Upper lobe of left lung (tissue), 6 donors: ENCODE data around the gene ITPR1. TPM values are rescaled to one million over a fixed set of nuclear protein-coding genes. Genes with fewer than 3 reads are reported as not detected.

ENCODE experiments used
- ATAC-seq, 2 donors: fragments of 200-7000 bp; cut with Tn5 transposase; one replicate each; pipeline ENCODE4 v1.9.1; 2022; ENCODE audit warnings: mild to moderate bottlenecking in 2 of 2, moderate library complexity in 2 of 2; ENCODE audit not compliant: low FRiP score in 2 of 2
- DNase-seq, 2 donors: peaks; one replicate each; pipeline ENCODE4 v3.0.0-alpha.2; 2019 to 2020
- H3K27ac ChIP-seq, 4 donors: fragments of 200-600 bp; sonication (generic); one replicate each; pipeline ENCODE4 v1.5.1; 2016 to 2019
- H3K27me3 ChIP-seq, 4 donors: fragments of 200-600 bp; sonication (generic); one replicate each; pipeline ENCODE4 v1.5.1; 2017 to 2019
- H3K36me3 ChIP-seq, 4 donors: fragments of 200-600 bp; sonication (generic); one replicate each; pipeline ENCODE4 v1.5.1; 2016 to 2019
- H3K4me1 ChIP-seq, 4 donors: fragments of 200-600 bp; sonication (generic); one replicate each; pipeline ENCODE4 v1.5.1; 2018 to 2019
- H3K4me3 ChIP-seq, 4 donors: fragments of 200-600 bp; sonication (generic); one replicate each; pipeline ENCODE4 v1.5.1; 2017 to 2019; ENCODE audit warnings: mild to moderate bottlenecking in 2 of 4, moderate library complexity in 1 of 4
- H3K9me3 ChIP-seq, 4 donors: fragments of 200-600 bp; sonication (generic); one replicate each; pipeline ENCODE4 v1.5.1; 2018 to 2019
- CTCF ChIP-seq, 6 experiments: fragments of 450-650 bp in 4 of 6; fragments of 200-600 bp in 2 of 6; sonication (generic) in 2 of 6; IDR thresholded peaks; one replicate each; pipeline ENCODE4 v1.5.1; 2016 to 2019; ENCODE audit warnings: antibody characterized with exemption in 6 of 6
- EP300 ChIP-seq, 4 donors: sonication (generic); formaldehyde crosslinking; IDR thresholded peaks; one replicate each; pipeline ENCODE4 v1.5.1; 2017; ENCODE audit warnings: antibody characterized with exemption in 4 of 4, control low read depth in 2 of 4
- POLR2A ChIP-seq, 4 donors: fragments of 450-650 bp; IDR thresholded peaks; one replicate each; pipeline ENCODE4 v1.5.1; 2016 to 2017; ENCODE audit warnings: antibody characterized with exemption in 4 of 4, mild to moderate bottlenecking in 2 of 4
- POLR2AphosphoS5 ChIP-seq, 2 donors: sonication (generic); formaldehyde crosslinking; IDR thresholded peaks; one replicate each; pipeline ENCODE4 v1.5.1; 2017; ENCODE audit warnings: antibody characterized with exemption in 2 of 2
- WGBS, 2 donors: methylation state at CpG; one replicate each; pipeline ENCODE4 v1.1.5; 2017 to 2018; 5-methylcytosine and 5-hydroxymethylcytosine counted together
- total RNA-seq, 6 donors: library from RNA; depleted of rRNA in 4 of 6; stranded (reverse); fragments of >200 nt in 4 of 6; gene quantifications; one replicate each; pipeline versions ENCODE4 v1.1.0 to v1.2.1, GENCODE V29; 2016 to 2021
- donor health status: DM: no; HTN: no; CAD: no; lungs with moderate emphysema.
- donor health status: DM: no; HTN: yes; CAD: no; lungs with severe emphysema.

Gene ITPR1
- total RNA-seq, 6 donors from 2014 or later, result 55.5 to 136 (median 66.2) TPM

- WGBS, 2 donors, result 87 to 94% methylated on average over 3 of the region's 3 CpGs
- Histone ChIP-seq H3K27me3 (no peaks in the 10 kb centered on the region), H3K9me3 (no peaks in the 10 kb centered on the region), H3K4me1 (peaks cover 0 to 13% (median 3%) of the 10 kb centered on the region in 4 donors), H3K36me3 (peaks cover 0 to 11% (median 4%) of the 10 kb centered on the region in 4 donors), H3K27ac (no peak overlapping the region), H3K4me3 (no peak overlapping the region)
- TF ChIP-seq POLR2A (IDR thresholded peaks at IDR 0.05), result no peak
- TF ChIP-seq EP300 (IDR thresholded peaks at IDR 0.05), result no peak
- TF ChIP-seq POLR2AphosphoS5 (IDR thresholded peaks at IDR 0.05), result no peak
- no peak for TF ChIP-seq CTCF (IDR thresholded peaks at IDR 0.05)
- DNase-seq, result no peak
- ATAC-seq, result peak in 1 of 2 donors; percentile 20
These were observed 316.8 kb downstream of the ITPR1 start for GRCh38 chr3:4809922-4810321.

- no peak overlapping the region for H3K27ac ChIP-seq
- whole genome bisulfite sequencing, 2 donors, result 74 to 80% methylated on average over 4 to 5 of the region's 5 CpGs
- H3K36me3 ChIP-seq, result peaks cover 0 to 13% (median 6%) of the 10 kb centered on the region in 4 donors
These were observed 319.4 kb downstream of the ITPR1 start for GRCh38 chr3:4812591-4812990.

GRCh38 chr3:4813909-4814304 lies 320.8 kb downstream of the ITPR1 start:
- TF ChIP-seq POLR2A (IDR thresholded peaks at IDR 0.05) (no peak), CTCF (IDR thresholded peaks at IDR 0.05) (no peak), POLR2AphosphoS5 (IDR thresholded peaks at IDR 0.05) (no peak), EP300 (IDR thresholded peaks at IDR 0.05) (no peak)
- H3K9me3 ChIP-seq, result no peaks in the 10 kb centered on the region
- ATAC-seq (no peak), DNase-seq (no peak)
- H3K4me1 ChIP-seq, result peaks cover 0 to 13% (median 5%) of the 10 kb centered on the region in 4 donors
- H3K4me3 ChIP-seq, result peak overlapping the region in 1 of 4 donors; percentile 13
- peak overlapping the region in 3 of 4 donors; percentile 45 to 65 (median 60) for H3K27ac ChIP-seq
- peaks cover 0 to 23% (median 16%) of the 10 kb centered on the region in 4 donors for H3K36me3 ChIP-seq
- WGBS, 2 donors, result 79 to 82% methylated on average over 6 of the region's 6 CpGs
- H3K27me3 ChIP-seq, result no peaks in the 10 kb centered on the region

More at GRCh38 chr3:4812591-4812990, 319.4 kb downstream of the ITPR1 start:
- Histone ChIP-seq H3K4me1 (peaks cover 0 to 13% (median 5%) of the 10 kb centered on the region in 4 donors), H3K4me3 (no peak overlapping the region), H3K9me3 (no peaks in the 10 kb centered on the region), H3K27me3 (no peaks in the 10 kb centered on the region)
- no peak for DNase-seq
- TF ChIP-seq CTCF (IDR thresholded peaks at IDR 0.05) (no peak), POLR2A (IDR thresholded peaks at IDR 0.05) (no peak), POLR2AphosphoS5 (IDR thresholded peaks at IDR 0.05) (no peak), EP300 (IDR thresholded peaks at IDR 0.05) (no peak)
- no peak for ATAC-seq

GRCh38 chr3:4814305-4814903 lies 321.3 kb downstream of the ITPR1 start:
- Histone ChIP-seq H3K4me3 (peak overlapping the region in 1 of 4 donors; percentile 13), H3K4me1 (peaks cover 0 to 13% (median 5%) of the 10 kb centered on the region in 4 donors), H3K9me3 (no peaks in the 10 kb centered on the region), H3K27ac (peak overlapping the region; percentile 38 to 66 (median 52)), H3K36me3 (peaks cover 0 to 28% (median 16%) of the 10 kb centered on the region in 4 donors), H3K27me3 (no peaks in the 10 kb centered on the region)
- peak in 1 of 2 donors; percentile 61 for DNase-seq
- WGBS, 2 donors, result 44 to 57% methylated on average over 20 of the region's 20 CpGs
- peak; percentile 64 to 72 for ATAC-seq
- TF ChIP-seq POLR2AphosphoS5 (IDR thresholded peaks at IDR 0.05), result peak; percentile 69 to 74
- TF ChIP-seq CTCF (IDR thresholded peaks at IDR 0.05), result no peak
- TF ChIP-seq EP300 (IDR thresholded peaks at IDR 0.05), result peak in 2 of 4 donors; percentile 38 to 40
- peak in 1 of 4 donors; percentile 22 for TF ChIP-seq POLR2A (IDR thresholded peaks at IDR 0.05)
